ENCODE measurements around the gene FAM240A. TPM values are rescaled to one million over a fixed set of nuclear protein-coding genes. Genes with fewer than 3 reads are reported as not detected.

FAM240A gene
- total and polyA plus RNA-seq, 2 donors (not counting 1 experiment from before 2014, with no cell fraction given) = not detected

DNA sequence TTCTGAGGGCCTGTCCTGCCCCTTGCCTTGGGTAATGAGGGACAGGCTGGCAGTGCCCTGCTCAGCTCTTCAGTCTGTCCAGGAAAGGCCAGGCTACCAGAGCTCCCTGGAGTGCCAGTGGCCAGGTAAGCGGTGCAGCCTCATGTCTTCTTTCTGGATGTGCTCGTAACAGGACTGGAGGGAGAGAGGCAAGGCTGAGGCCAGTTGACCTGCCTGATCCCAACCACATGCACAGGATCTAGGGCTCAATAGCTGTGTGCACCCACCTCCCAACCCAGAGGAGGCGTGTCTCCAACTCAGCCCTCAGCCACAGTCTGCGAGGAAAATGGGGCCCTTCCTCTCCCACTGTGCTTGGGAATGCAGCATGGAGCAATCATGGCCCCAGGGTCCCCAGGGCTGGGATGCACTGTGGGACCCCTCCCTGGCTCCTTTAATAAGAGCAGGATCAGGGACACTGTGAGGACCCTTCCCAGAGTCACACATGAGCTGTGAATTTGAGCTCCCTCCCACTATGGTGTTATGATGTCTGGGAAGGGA lies 58.6 kb downstream of the FAM240A start:
- no peak overlapping the region for H2AFZ ChIP-seq (ENCODE audit: low read length)
- TF ChIP-seq, protein P1, sequence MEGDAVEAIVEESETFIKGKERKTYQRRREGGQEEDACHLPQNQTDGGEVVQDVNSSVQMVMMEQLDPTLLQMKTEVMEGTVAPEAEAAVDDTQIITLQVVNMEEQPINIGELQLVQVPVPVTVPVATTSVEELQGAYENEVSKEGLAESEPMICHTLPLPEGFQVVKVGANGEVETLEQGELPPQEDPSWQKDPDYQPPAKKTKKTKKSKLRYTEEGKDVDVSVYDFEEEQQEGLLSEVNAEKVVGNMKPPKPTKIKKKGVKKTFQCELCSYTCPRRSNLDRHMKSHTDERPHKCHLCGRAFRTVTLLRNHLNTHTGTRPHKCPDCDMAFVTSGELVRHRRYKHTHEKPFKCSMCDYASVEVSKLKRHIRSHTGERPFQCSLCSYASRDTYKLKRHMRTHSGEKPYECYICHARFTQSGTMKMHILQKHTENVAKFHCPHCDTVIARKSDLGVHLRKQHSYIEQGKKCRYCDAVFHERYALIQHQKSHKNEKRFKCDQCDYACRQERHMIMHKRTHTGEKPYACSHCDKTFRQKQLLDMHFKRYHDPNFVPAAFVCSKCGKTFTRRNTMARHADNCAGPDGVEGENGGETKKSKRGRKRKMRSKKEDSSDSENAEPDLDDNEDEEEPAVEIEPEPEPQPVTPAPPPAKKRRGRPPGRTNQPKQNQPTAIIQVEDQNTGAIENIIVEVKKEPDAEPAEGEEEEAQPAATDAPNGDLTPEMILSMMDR (conservative IDR thresholded peaks at IDR 0.05 in 1 of 2, IDR thresholded peaks at IDR 0.05 in 1 of 2; ENCODE audit: low read depth in 1 of 2, low read length in 2 of 2) = no peak
- no peak for TF ChIP-seq EZH2 (IDR thresholded peaks at IDR 0.05; ENCODE audit: low read length, missing control alignments)
- peaks cover 4% of the 10 kb centered on the region for H3K4me1 ChIP-seq (ENCODE audit: control insufficient read depth, extremely low read depth, insufficient read depth, low read length)
- no peak overlapping the region for H3K4me3 ChIP-seq (replicated peaks in 1 of 4; ENCODE audit: control extremely low read depth in 1 of 4, insufficient read depth in 1 of 4, low read depth in 3 of 4, low read length in 4 of 4)
- H3K79me2 ChIP-seq (ENCODE audit: control insufficient read depth, insufficient read depth, low read length) = no peaks in the 10 kb centered on the region
- H4K20me1 ChIP-seq (ENCODE audit: control insufficient read depth, extremely low read depth, insufficient read depth, low read length) = no peaks in the 10 kb centered on the region
- H3K9me3 ChIP-seq (ENCODE audit: control insufficient read depth, insufficient read depth, low read depth, low read length) = no peaks in the 10 kb centered on the region
- H3K27me3 ChIP-seq (ENCODE audit: control insufficient read depth, insufficient read depth, low read length) = no peaks in the 10 kb centered on the region
- no peak for DNase-seq (ENCODE audit: low read depth in 2 of 2)
- no peak overlapping the region for H3K4me2 ChIP-seq (ENCODE audit: extremely low read depth, insufficient read depth, low read length)
- no peak overlapping the region for H3K27ac ChIP-seq (ENCODE audit: insufficient read depth, low read length)
- no peaks in the 10 kb centered on the region for H3K36me3 ChIP-seq (ENCODE audit: control insufficient read depth, insufficient read depth, low read length)
- H3K9ac ChIP-seq (ENCODE audit: insufficient read depth, low read length) = no peak overlapping the region

DNA sequence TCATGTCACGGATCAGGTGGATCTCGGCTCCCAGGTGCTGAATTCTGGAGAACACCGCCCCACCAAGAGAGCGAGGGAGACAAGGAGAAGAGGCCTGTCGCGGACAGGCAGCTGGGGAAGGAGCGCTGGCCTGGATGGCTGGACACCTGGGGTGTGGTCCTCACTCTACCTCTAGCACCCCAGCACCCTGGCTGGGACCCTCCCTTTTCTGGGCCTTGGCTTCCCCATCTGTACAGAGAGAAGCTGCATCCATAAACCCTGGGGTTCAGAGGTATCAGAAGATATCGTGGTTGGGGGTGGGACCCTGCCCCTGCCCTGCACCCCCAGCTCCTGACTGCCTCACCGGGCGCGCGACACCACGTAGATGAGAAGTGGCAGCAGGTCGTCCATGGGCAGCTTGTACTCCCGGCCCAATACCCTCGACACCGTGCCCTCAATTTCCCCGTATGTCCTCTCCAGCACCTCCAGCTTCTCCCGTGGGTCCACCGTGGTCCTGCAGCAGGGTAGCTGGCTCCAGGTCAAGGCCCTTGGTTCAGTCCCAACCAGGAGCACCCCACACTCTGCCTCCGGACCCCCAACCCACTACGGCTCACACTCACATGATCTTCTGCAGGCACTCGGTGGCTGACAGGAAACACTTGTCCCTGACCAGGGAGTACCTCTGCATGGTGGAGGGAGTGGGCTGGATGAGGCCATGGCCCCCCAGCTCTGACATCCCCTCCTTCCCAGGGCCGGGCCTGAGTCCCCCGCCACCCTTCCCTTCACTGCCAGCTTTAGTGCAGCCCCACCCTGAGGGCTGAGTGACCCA lies 59.4 kb downstream of the FAM240A start:
- Histone ChIP-seq H3K27ac (ENCODE audit: insufficient read depth, low read length) (no peak overlapping the region), H2AFZ (ENCODE audit: low read length) (no peak overlapping the region), H3K9me3 (ENCODE audit: control insufficient read depth, insufficient read depth, low read depth, low read length) (no peaks in the 10 kb centered on the region), H3K36me3 (ENCODE audit: control insufficient read depth, insufficient read depth, low read length) (no peaks in the 10 kb centered on the region), H3K27me3 (ENCODE audit: control insufficient read depth, insufficient read depth, low read length) (no peaks in the 10 kb centered on the region), H3K79me2 (ENCODE audit: control insufficient read depth, insufficient read depth, low read length) (no peaks in the 10 kb centered on the region), H4K20me1 (ENCODE audit: control insufficient read depth, extremely low read depth, insufficient read depth, low read length) (no peaks in the 10 kb centered on the region), H3K9ac (ENCODE audit: insufficient read depth, low read length) (no peak overlapping the region), H3K4me3 (replicated peaks in 1 of 4; ENCODE audit: control extremely low read depth in 1 of 4, insufficient read depth in 1 of 4, low read depth in 3 of 4, low read length in 4 of 4) (no peak overlapping the region), H3K4me1 (ENCODE audit: control insufficient read depth, extremely low read depth, insufficient read depth, low read length) (peaks cover 4% of the 10 kb centered on the region), H3K4me2 (ENCODE audit: extremely low read depth, insufficient read depth, low read length) (no peak overlapping the region)
- DNase-seq (ENCODE audit: low read depth in 2 of 2) = no peak
- no peak for TF ChIP-seq EZH2 (IDR thresholded peaks at IDR 0.05; ENCODE audit: low read length, missing control alignments)
- TF ChIP-seq, protein P1 (conservative IDR thresholded peaks at IDR 0.05 in 1 of 2, IDR thresholded peaks at IDR 0.05 in 1 of 2; ENCODE audit: low read depth in 1 of 2, low read length in 2 of 2) = no peak

DNA sequence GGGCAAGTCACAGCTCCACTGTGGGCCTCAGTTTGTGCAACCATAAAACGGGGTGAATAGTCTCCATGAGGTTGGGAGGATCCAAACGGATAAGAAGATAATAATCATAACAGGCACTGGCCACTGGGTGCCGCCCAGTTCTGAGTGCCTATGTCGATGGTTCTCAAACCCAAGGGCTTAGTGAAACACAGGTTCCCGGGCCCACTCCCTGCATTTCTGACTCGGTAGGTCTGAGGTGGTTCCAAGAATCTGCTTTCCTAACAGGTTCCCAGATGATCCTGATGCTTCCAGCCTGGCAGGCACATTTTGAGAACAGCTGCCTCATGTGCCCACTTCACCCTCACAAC lies 60.0 kb downstream of the FAM240A start:
- no peaks in the 10 kb centered on the region for H3K9me3 ChIP-seq (ENCODE audit: control insufficient read depth, insufficient read depth, low read depth, low read length)
- H3K4me2 ChIP-seq (ENCODE audit: extremely low read depth, insufficient read depth, low read length) = no peak overlapping the region
- H3K9ac ChIP-seq (ENCODE audit: insufficient read depth, low read length) = no peak overlapping the region
- TF ChIP-seq EZH2 (IDR thresholded peaks at IDR 0.05; ENCODE audit: low read length, missing control alignments) = no peak
- TF ChIP-seq, protein P1 (conservative IDR thresholded peaks at IDR 0.05 in 1 of 2, IDR thresholded peaks at IDR 0.05 in 1 of 2; ENCODE audit: low read depth in 1 of 2, low read length in 2 of 2) = no peak
- H2AFZ ChIP-seq (ENCODE audit: low read length) = no peak overlapping the region
- DNase-seq (ENCODE audit: low read depth in 2 of 2) = no peak
- no peaks in the 10 kb centered on the region for H4K20me1 ChIP-seq (ENCODE audit: control insufficient read depth, extremely low read depth, insufficient read depth, low read length)
- H3K27ac ChIP-seq (ENCODE audit: insufficient read depth, low read length) = no peak overlapping the region
- H3K79me2 ChIP-seq (ENCODE audit: control insufficient read depth, insufficient read depth, low read length) = no peaks in the 10 kb centered on the region
- H3K36me3 ChIP-seq (ENCODE audit: control insufficient read depth, insufficient read depth, low read length) = no peaks in the 10 kb centered on the region
- H3K4me3 ChIP-seq (replicated peaks in 1 of 4; ENCODE audit: control extremely low read depth in 1 of 4, insufficient read depth in 1 of 4, low read depth in 3 of 4, low read length in 4 of 4) = no peak overlapping the region
- H3K4me1 ChIP-seq (ENCODE audit: control insufficient read depth, extremely low read depth, insufficient read depth, low read length) = peaks cover 4% of the 10 kb centered on the region
- H3K27me3 ChIP-seq (ENCODE audit: control insufficient read depth, insufficient read depth, low read length) = no peaks in the 10 kb centered on the region

Data from fibroblast of lung (primary cell).